GM12878 (cell line): ENCODE data around the gene KREMEN2. TPM values are rescaled to one million over a fixed set of nuclear protein-coding genes. Genes with fewer than 3 reads are reported as not detected.

ENCODE experiments used
- ATAC-seq: fragments of 200-7000 bp; cut with Tn5 transposase; 3 replicates; pipeline ENCODE4 v1.9.1; 2020; ENCODE audit warnings: mild to moderate bottlenecking, moderate library complexity
- BruUV-seq: library from RNA; stranded (reverse); fragments of 400-500 nt; replicated peaks from 2 replicates; lab custom pipeline; 2021; lab: Mats Ljungman, UMichigan
- CTCF ChIA-PET: fragments of 300-600 bp; sonication (Branson Sonifier 250); formaldehyde crosslinking; extraction: SDS; loops from one replicate; lab custom pipeline; 2021; ENCODE audit warnings: inconsistent platforms; lab: Yijun Ruan, JAX
- POLR2A ChIA-PET: fragments of 350-600 bp; formaldehyde crosslinking; extraction: SDS; loops from one replicate; lab custom pipeline; 2021; ENCODE audit warnings: inconsistent platforms; lab: Charles Lee
- RAD21 ChIA-PET: fragments of 300-600 bp; sonication (Branson Sonifier 250); formaldehyde crosslinking; loops from one replicate; lab custom pipeline; 2023; ENCODE audit warnings: antibody characterized with exemption; ENCODE audit not compliant: unreplicated experiment; lab: Charles Lee
- SMC1A ChIA-PET: fragments of 300-600 bp; sonication (Branson Sonifier 250); formaldehyde crosslinking; loops from one replicate; lab custom pipeline; 2023; ENCODE audit not compliant: unreplicated experiment, uncharacterized antibody; lab: Charles Lee
- DNase-seq: peaks from one replicate; pipeline ENCODE4 v3.0.0-alpha.2; 2011; ENCODE audit warnings: low read depth, low spot score
- FAIRE-seq: peaks from 3 replicates; lab custom pipeline; 2011; peaks lifted over from hg19 to GRCh38; lab: Jason Lieb, UNC
- H2AFZ ChIP-seq: 2 replicates; pipeline ENCODE4 v1.6.0; 2011; ENCODE audit warnings: low read depth, low read length, control low read depth; ENCODE audit not compliant: control insufficient read depth
- H3K27ac ChIP-seq: 2 replicates; pipeline ENCODE4 v1.5.1; 2011; ENCODE audit warnings: control low read depth; ENCODE audit not compliant: control insufficient read depth, insufficient read depth
- H3K27me3 ChIP-seq, 2 experiments: replicated peaks in 1 of 2; 2 replicates each; pipeline versions ENCODE4 v1.6.0 to v1.6.1; 2011; ENCODE audit warnings: low read length in 1 of 2; ENCODE audit not compliant: control insufficient read depth in 2 of 2, insufficient read depth in 2 of 2
- H3K36me3 ChIP-seq, 2 experiments: 2 replicates each; pipeline ENCODE4 v1.5.1; 2011; ENCODE audit warnings: low read length in 1 of 2; ENCODE audit not compliant: control insufficient read depth in 2 of 2, insufficient read depth in 2 of 2
- H3K4me1 ChIP-seq: 2 replicates; pipeline ENCODE4 v1.6.1; 2011; ENCODE audit warnings: mild to moderate bottlenecking, low read length, moderate library complexity, mixed read lengths; ENCODE audit not compliant: control insufficient read depth, insufficient read depth
- H3K4me2 ChIP-seq: 2 replicates; pipeline ENCODE4 v1.6.0; 2011; ENCODE audit warnings: control low read depth; ENCODE audit not compliant: control insufficient read depth, insufficient read depth
- H3K4me3 ChIP-seq: fragments of 200-600 bp; sonication (generic); 2 replicates; pipeline ENCODE4 v1.5.1; 2016
- H3K79me2 ChIP-seq: 2 replicates; pipeline ENCODE4 v1.6.0; 2011; ENCODE audit warnings: low read length; ENCODE audit not compliant: control insufficient read depth, insufficient read depth
- H3K9ac ChIP-seq: 2 replicates; pipeline ENCODE4 v1.8.0; 2011; ENCODE audit warnings: low read length, control low read depth, mixed read lengths; ENCODE audit not compliant: control insufficient read depth, insufficient read depth
- H3K9me3 ChIP-seq: replicated peaks from 3 replicates; pipeline ENCODE4 v1.5.1; 2011; ENCODE audit warnings: mild to moderate bottlenecking, low read length; ENCODE audit not compliant: control insufficient read depth, insufficient read depth
- H4K20me1 ChIP-seq: 2 replicates; pipeline ENCODE4 v1.6.0; 2011; ENCODE audit not compliant: control insufficient read depth, insufficient read depth
- BCL3 ChIP-seq: IDR thresholded peaks from 2 replicates; pipeline ENCODE4 v1.6.1; 2011; ENCODE audit warnings: borderline replicate concordance, low read depth, mild to moderate bottlenecking, moderate library complexity, low read length; ENCODE audit not compliant: insufficient read depth, poor library complexity, severe bottlenecking
- EGR1 ChIP-seq, 2 experiments: IDR thresholded peaks; 1 replicate in 1 of 2; 2 replicates in 1 of 2; pipeline ENCODE4 v1.6.1; 2011 to 2012; ENCODE audit warnings: low read depth in 2 of 2, low read length in 2 of 2, borderline replicate concordance in 1 of 2, mild to moderate bottlenecking in 1 of 2, moderate library complexity in 1 of 2
- HCFC1 ChIP-seq: fragments of 150-350 bp; IDR thresholded peaks from 2 replicates; pipeline ENCODE4 v1.6.1; 2014; ENCODE audit warnings: low read length
- IRF4 ChIP-seq: IDR thresholded peaks from 2 replicates; pipeline ENCODE4 v1.6.1; 2011; ENCODE audit warnings: low read depth, low read length
- MLLT1 ChIP-seq: fragments of 450-650 bp; IDR thresholded peaks from 2 replicates; pipeline ENCODE4 v1.6.1; 2016; ENCODE audit warnings: mild to moderate bottlenecking
- NR2C1 ChIP-seq: fragments of 450-650 bp; IDR thresholded peaks from 2 replicates; pipeline ENCODE4 v1.6.1; 2017; ENCODE audit warnings: antibody characterized with exemption, mild to moderate bottlenecking, moderate library complexity
- PML ChIP-seq: IDR thresholded peaks from 2 replicates; pipeline ENCODE4 v1.6.1; 2012; ENCODE audit warnings: low read length, inconsistent platforms
- RB1 ChIP-seq: fragments of 450-650 bp; formaldehyde crosslinking; IDR thresholded peaks from 2 replicates; pipeline ENCODE4 v1.6.1; 2017; ENCODE audit warnings: mild to moderate bottlenecking, borderline replicate concordance
- RBBP5 ChIP-seq: fragments of 200-600 bp; sonication (generic); conservative IDR thresholded peaks from 2 replicates; pipeline ENCODE4 v1.6.1; 2016
- SUZ12 ChIP-seq: fragments of 200-600 bp; sonication (generic); IDR thresholded peaks from one replicate; pipeline ENCODE4 v1.6.1; 2018; ENCODE audit warnings: antibody characterized with exemption, mild to moderate bottlenecking; ENCODE audit not compliant: unreplicated experiment
- TCF3 ChIP-seq: IDR thresholded peaks from 2 replicates; pipeline ENCODE4 v1.6.1; 2012; ENCODE audit warnings: low read depth, mild to moderate bottlenecking, low read length, borderline replicate concordance; ENCODE audit not compliant: insufficient read depth
- YBX1 ChIP-seq: fragments of 450-650 bp; IDR thresholded peaks from 2 replicates; pipeline ENCODE4 v1.6.1; 2016; ENCODE audit warnings: antibody characterized with exemption
- ZBTB33 ChIP-seq: fragments of 450-650 bp; IDR thresholded peaks from 2 replicates; pipeline ENCODE4 v1.6.1; 2017; ENCODE audit warnings: mild to moderate bottlenecking
- ZBTB4 ChIP-seq: fragments of 450-650 bp; formaldehyde crosslinking; IDR thresholded peaks from 2 replicates; pipeline ENCODE4 v1.4.0; 2022; ENCODE audit warnings: mild to moderate bottlenecking, moderate library complexity
- ZNF274 ChIP-seq: IDR thresholded peaks from one replicate; pipeline ENCODE4 v1.8.0; 2011; ENCODE audit not compliant: insufficient read length, insufficient read depth
- WGBS: methylation state at CpG from one replicate; pipeline ENCODE4 v1.1.6; 2016; ENCODE audit warnings: low lambda C conversion rate; ENCODE audit not compliant: insufficient replicate concordance, insufficient coverage; ENCODE audit errors: missing lambda C conversion rate; 5-methylcytosine and 5-hydroxymethylcytosine counted together
- in situ Hi-C: fragments of 300-500 bp; cut with MboI; formaldehyde crosslinking; loops from 9 replicates; pipeline ENCODE4 v1.14.3; 2018; ENCODE audit warnings: mixed read lengths
- intact Hi-C: fragments of 100-400 bp; cut with micrococcal nuclease; formaldehyde crosslinking; loops from one replicate; pipeline ENCODE4 v1.14.2; 2022; ENCODE audit not compliant: unreplicated experiment
- polyA plus RNA-seq, 11 experiments: library from polyadenylated mRNA; depleted of rRNA in 4 of 11; unstranded in 6 of 11; stranded (reverse) in 5 of 11; fragments of >200 nt; fragmentation: Nextera tagmentation in 4 of 11; fragmentation: Illumina TruSeq in 1 of 11; extraction: Ambion mirVana in 4 of 11; extraction: Trizol in 1 of 11; gene quantifications; 1 replicate in 1 of 11; 2 replicates in 10 of 11; pipeline versions ENCODE4 v1.2.1 to v1.2.3, GENCODE V29; 2011 to 2016; ENCODE audit warnings: inconsistent platforms in 2 of 11, missing spikeins in 2 of 11, low read depth in 1 of 11
- total RNA-seq, 4 experiments: library from RNA; depleted of rRNA in 3 of 4; stranded (reverse); fragments of >200 nt in 3 of 4; fragmentation: Illumina TruSeq in 1 of 4; extraction: Trizol in 1 of 4; gene quantifications; 2 replicates each; pipeline versions ENCODE4 v1.2.1 to v1.2.3, GENCODE V29; 2013 to 2021

Gene KREMEN2
- total and polyA plus RNA-seq, 10 of the 15 experiments (the other 5 are each of a cell fraction or from before 2014, with no cell fraction given), result 0.06 to 3.7 (median 0.83) TPM; not detected in 2

- TF ChIP-seq ZBTB4 (no peak), SUZ12 (no peak), HCFC1 (no peak), TCF3 (no peak), NR2C1 (no peak)
Measured at GRCh38 chr16:2950773-2951172, 13.3 kb upstream of the KREMEN2 start (continued).

- POLR2A ChIA-PET, result interaction anchor here (0.6 kb wide), 2 partner anchors 13 to 27 kb away, joined by 3 read pairs; partner anchors contain the start of gene PKMYT1
- RAD21 ChIA-PET, result no interaction called here
- ATAC-seq (no peak; the same call in 2 of the 3 replicates), FAIRE-seq (no peak), DNase-seq (no peak)
- no peak overlapping the region for H3K4me3 ChIP-seq
- no peak for TF ChIP-seq MLLT1
- no peak for TF ChIP-seq ZNF274
- TF ChIP-seq PML, result no peak
- TF ChIP-seq BCL3, result no peak
- TF ChIP-seq RBBP5, result no peak
- no peak for TF ChIP-seq EGR1 (IDR thresholded peaks at IDR 0.05; ENCODE audit: borderline replicate concordance in 1 of 2, low read depth in 2 of 2, low read length in 2 of 2)
- no peak for TF ChIP-seq ZBTB33
- no peak for TF ChIP-seq IRF4
- no peak for TF ChIP-seq YBX1
- no peak for TF ChIP-seq RB1
- H3K79me2 ChIP-seq, result no peaks in the 10 kb centered on the region
- H3K27me3 ChIP-seq, result no peaks in the 10 kb centered on the region
- H3K4me2 ChIP-seq, result no peak overlapping the region
- BruUV-seq, result no TSS peak
- no peak overlapping the region for H2AFZ ChIP-seq
- SMC1A ChIA-PET, result no interaction called here
- H3K9me3 ChIP-seq, result no peaks in the 10 kb centered on the region
- WGBS, result 53% methylated on average over 11 of the region's 11 CpGs
- in situ Hi-C loops (no loop called here), intact Hi-C loops (no loop called here)
- H3K4me1 ChIP-seq, result peaks cover 17% of the 10 kb centered on the region
- CTCF ChIA-PET, result interaction anchor here (0.6 to 3.1 kb wide), 5 partner anchors 17 to 233 kb away, joined by 3 to 10 read pairs (median 4); no protein-coding TSS in a partner anchor
- no peaks in the 10 kb centered on the region for H3K36me3 ChIP-seq
- H3K9ac ChIP-seq, result no peak overlapping the region
- H4K20me1 ChIP-seq, result no peaks in the 10 kb centered on the region
- no peak overlapping the region for H3K27ac ChIP-seq
Measured at GRCh38 chr16:2952679-2953078, 11.4 kb upstream of the KREMEN2 start.
